NCI-H524 (cell line): ENCODE measurements around the gene RNF166.

Experiments used
- DNase-seq, 2 experiments: peaks; one replicate each; lab custom pipeline; 2025; lab: John Stamatoyannopoulos, UW

RNF166 gene

GRCh38 chr16:88739139-88739976 lies 33.1 kb upstream of the RNF166 start:
- no peak for DNase-seq

- DNase-seq: no peak
Measured at GRCh38 chr16:88738151-88739084, 32.2 kb upstream of the RNF166 start.

GRCh38 chr16:88737298-88738150 lies 31.3 kb upstream of the RNF166 start:
- DNase-seq: peak; percentile 55 to 78

GRCh38 chr16:88736496-88736895 lies 30.3 kb upstream of the RNF166 start:
- no peak for DNase-seq

- DNase-seq: no peak
Measured at GRCh38 chr16:88736088-88736487, 29.9 kb upstream of the RNF166 start.

GRCh38 chr16:88735616-88736015 lies 29.4 kb upstream of the RNF166 start:
- DNase-seq: no peak

- no peak for DNase-seq
Measured at GRCh38 chr16:88735121-88735520, 28.9 kb upstream of the RNF166 start.

GRCh38 chr16:88734361-88734728 lies 28.1 kb upstream of the RNF166 start:
- no peak for DNase-seq

GRCh38 chr16:88733630-88734360 lies 27.6 kb upstream of the RNF166 start:
- no peak for DNase-seq

GRCh38 chr16:88732961-88733294 lies 26.7 kb upstream of the RNF166 start:
- no peak for DNase-seq

- DNase-seq: peak; percentile 46 to 81
Measured at GRCh38 chr16:88732172-88732960, 26.2 kb upstream of the RNF166 start.

GRCh38 chr16:88731699-88732098 lies 25.5 kb upstream of the RNF166 start:
- no peak for DNase-seq

- DNase-seq: peak in 1 of 2 experiments; percentile 25
Measured at GRCh38 chr16:88730632-88731607, 24.7 kb upstream of the RNF166 start.

GRCh38 chr16:88727871-88728270 lies 21.7 kb upstream of the RNF166 start:
- no peak for DNase-seq

GRCh38 chr16:88726981-88727380 lies 20.8 kb upstream of the RNF166 start:
- no peak for DNase-seq

- no peak for DNase-seq
Measured at GRCh38 chr16:88726408-88726749, 20.2 kb upstream of the RNF166 start.

GRCh38 chr16:88725609-88726407 lies 19.6 kb upstream of the RNF166 start:
- no peak for DNase-seq

GRCh38 chr16:88724855-88725555 lies 18.8 kb upstream of the RNF166 start:
- no peak for DNase-seq
